Measurements from ENCODE around the gene CFL1. TPM values are rescaled to one million over a fixed set of nuclear protein-coding genes. Genes with fewer than 3 reads are reported as not detected.

The CFL1 gene
- total RNA-seq, 2 donors from 2014 or later: 565 to 797 TPM

DNA sequence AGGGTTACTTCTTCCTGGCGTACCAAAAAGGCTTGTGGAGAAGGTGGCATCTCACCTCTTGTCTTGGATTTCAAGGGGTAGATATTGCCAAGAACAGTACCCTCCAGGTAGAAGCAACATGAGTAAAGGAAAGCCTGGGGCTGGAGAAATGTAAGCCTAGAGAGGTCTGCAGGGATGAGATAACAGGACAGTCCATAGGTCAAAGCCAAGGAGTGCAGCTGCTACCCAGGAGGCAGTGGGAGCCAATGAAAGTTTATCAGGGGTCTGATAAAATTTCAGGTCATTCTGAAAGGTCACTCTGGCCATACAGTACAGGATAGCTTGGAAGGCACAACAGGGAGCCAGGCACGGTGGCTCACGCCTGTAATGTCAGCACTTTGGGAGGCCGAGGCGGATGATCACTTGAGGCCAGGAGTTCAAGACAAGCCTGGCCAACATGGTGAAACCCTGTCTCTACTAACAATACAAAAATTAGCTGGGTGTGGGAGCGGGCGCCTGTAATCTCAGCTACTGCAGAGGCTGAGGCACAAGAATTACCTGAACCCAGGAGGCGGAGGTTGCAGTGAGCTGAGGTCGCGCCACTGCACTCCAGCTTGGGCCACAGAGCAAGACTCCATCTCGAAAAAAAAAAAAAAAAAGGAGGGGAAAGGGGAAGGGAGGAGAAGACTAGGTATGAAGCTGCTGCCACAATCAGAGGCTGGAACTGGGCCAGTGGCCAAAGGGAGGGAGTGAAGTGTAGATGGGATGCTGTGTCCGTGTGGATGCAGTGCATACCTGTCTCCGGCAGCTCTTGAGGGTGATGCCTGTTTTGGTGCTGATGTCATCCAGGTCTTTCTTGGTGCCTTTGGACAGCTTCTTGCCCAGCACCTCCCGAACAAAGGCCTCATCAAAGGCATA lies 29.1 kb upstream of the CFL1 start:
- peak overlapping the region; percentile 76 for H3K4me3 ChIP-seq
- no peak for ATAC-seq (ENCODE audit: insufficient number of reproducible peaks, low FRiP score, low read depth)

DNA sequence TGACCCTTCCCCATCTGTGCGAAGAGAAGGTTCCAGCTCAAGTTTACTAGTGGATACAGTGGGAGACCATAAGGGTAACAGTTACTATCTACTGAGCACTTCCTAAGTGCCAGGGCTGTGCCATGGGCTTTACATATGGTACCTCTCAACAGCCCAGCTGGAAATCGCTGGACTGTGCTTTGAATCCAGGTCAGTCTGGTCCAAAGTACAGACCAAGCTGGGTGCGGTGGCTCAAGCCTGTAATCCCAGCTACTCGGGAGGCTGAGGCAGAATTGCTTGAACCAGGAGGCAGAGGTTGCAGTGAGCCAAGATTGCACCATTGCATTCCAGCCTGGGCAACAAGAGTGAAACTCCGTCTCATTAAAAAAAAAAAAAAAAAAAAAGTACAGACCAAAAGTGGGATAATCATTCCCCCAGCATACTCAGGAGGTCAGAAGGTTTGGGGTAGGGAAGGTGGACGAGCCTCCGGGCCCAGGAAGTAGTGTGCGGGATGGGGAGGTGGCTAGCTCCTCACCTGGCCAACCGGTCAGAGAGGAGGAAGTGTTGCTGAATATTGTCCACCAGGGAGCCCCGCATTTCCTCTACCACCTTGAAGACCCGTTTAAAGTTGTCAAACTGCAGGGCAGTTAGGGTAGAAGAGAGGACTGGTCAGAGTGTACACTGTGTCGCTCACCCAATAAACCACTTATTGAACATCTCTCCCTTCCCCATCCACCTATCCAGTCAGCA lies 28.0 kb upstream of the CFL1 start:
- ATAC-seq (ENCODE audit: insufficient number of reproducible peaks, low FRiP score, low read depth) (no peak), DNase-seq (ENCODE audit: low spot score) (no peak)
- TF ChIP-seq, protein P1, sequence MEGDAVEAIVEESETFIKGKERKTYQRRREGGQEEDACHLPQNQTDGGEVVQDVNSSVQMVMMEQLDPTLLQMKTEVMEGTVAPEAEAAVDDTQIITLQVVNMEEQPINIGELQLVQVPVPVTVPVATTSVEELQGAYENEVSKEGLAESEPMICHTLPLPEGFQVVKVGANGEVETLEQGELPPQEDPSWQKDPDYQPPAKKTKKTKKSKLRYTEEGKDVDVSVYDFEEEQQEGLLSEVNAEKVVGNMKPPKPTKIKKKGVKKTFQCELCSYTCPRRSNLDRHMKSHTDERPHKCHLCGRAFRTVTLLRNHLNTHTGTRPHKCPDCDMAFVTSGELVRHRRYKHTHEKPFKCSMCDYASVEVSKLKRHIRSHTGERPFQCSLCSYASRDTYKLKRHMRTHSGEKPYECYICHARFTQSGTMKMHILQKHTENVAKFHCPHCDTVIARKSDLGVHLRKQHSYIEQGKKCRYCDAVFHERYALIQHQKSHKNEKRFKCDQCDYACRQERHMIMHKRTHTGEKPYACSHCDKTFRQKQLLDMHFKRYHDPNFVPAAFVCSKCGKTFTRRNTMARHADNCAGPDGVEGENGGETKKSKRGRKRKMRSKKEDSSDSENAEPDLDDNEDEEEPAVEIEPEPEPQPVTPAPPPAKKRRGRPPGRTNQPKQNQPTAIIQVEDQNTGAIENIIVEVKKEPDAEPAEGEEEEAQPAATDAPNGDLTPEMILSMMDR (IDR thresholded peaks at IDR 0.05): no peak
- peaks cover 16% of the 10 kb centered on the region for H3K36me3 ChIP-seq
- peaks cover 11 to 34% of the 10 kb centered on the region in 2 donors for H3K4me1 ChIP-seq (ENCODE audit: control insufficient read depth in 1 of 2, low read depth in 2 of 2)
- H3K9me3 ChIP-seq: no peaks in the 10 kb centered on the region
- no peaks in the 10 kb centered on the region for H3K27me3 ChIP-seq (replicated peaks; ENCODE audit: insufficient read depth)
- no peak overlapping the region for H3K27ac ChIP-seq
- H3K4me3 ChIP-seq: no peak overlapping the region

More for the DNA sequence above, 29.1 kb upstream of the CFL1 start:
- TF ChIP-seq, protein P1 (IDR thresholded peaks at IDR 0.05): no peak
- DNase-seq (ENCODE audit: low spot score): no peak
- Histone ChIP-seq H3K27me3 (replicated peaks; ENCODE audit: insufficient read depth) (no peaks in the 10 kb centered on the region), H3K9me3 (no peaks in the 10 kb centered on the region), H3K36me3 (peaks cover 16% of the 10 kb centered on the region), H3K4me1 (ENCODE audit: control insufficient read depth in 1 of 2, low read depth in 2 of 2) (peaks cover 15 to 44% of the 10 kb centered on the region in 2 donors), H3K27ac (peak overlapping the region; percentile 85 to 93)

DNA sequence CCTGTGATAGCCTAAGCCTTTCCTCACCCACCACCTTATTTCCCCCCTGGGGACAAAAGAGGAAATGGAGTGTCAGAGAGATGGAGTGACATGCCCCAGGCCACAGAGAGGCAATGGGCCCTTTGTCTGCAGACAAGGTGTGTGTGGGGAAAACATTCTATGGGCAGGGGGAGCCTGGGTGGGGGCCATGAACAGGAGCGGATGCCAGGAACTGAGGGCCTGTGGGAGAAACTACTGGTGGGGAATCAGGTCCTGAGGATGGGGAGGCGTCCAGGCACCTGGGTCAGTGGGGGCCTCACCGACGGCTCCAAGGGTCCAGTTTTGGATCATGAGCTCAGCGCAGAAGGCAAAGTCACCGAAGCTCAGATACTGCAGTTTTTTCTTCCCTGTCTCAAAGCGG lies 27.3 kb upstream of the CFL1 start:
- Histone ChIP-seq H3K36me3 (peaks cover 16% of the 10 kb centered on the region), H3K27me3 (replicated peaks; ENCODE audit: insufficient read depth) (no peaks in the 10 kb centered on the region), H3K9me3 (no peaks in the 10 kb centered on the region), H3K27ac (no peak overlapping the region), H3K4me3 (no peak overlapping the region), H3K4me1 (ENCODE audit: control insufficient read depth in 1 of 2, low read depth in 2 of 2) (peaks cover 11 to 34% of the 10 kb centered on the region in 2 donors)
- TF ChIP-seq, protein P1 (IDR thresholded peaks at IDR 0.05): no peak
- no peak for ATAC-seq (ENCODE audit: insufficient number of reproducible peaks, low FRiP score, low read depth)
- DNase-seq (ENCODE audit: low spot score): no peak

DNA sequence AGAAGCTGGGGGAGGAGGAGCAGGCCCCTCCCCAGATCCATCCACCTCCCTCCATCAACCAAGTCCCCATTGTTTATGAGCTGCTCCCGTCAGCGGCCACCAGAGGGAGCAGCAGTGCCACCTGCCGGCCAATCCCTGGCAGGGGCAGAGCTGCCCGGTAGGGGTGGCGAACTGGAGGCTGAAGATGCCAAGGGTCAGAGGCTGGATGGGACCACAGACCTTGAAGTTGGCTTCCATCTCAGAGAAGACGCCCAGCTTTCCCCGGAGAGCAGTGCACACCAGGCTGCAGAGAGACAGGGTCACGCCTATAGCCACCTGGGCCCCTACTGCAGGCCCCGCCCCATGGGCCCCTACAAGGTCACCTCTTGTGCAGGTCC lies 26.7 kb upstream of the CFL1 start:
- H3K27me3 ChIP-seq (replicated peaks; ENCODE audit: insufficient read depth): no peaks in the 10 kb centered on the region
- H3K4me1 ChIP-seq (ENCODE audit: control insufficient read depth in 1 of 2, low read depth in 2 of 2): peaks cover 11 to 30% of the 10 kb centered on the region in 2 donors
- ATAC-seq (ENCODE audit: insufficient number of reproducible peaks, low FRiP score, low read depth) (no peak), DNase-seq (ENCODE audit: low spot score) (no peak)
- peaks cover 16% of the 10 kb centered on the region for H3K36me3 ChIP-seq
- H3K27ac ChIP-seq: no peak overlapping the region
- no peak overlapping the region for H3K4me3 ChIP-seq
- no peaks in the 10 kb centered on the region for H3K9me3 ChIP-seq
- TF ChIP-seq, protein P1 (IDR thresholded peaks at IDR 0.05): peak; percentile 97
